ENCODE results near the gene TMEM191C. TPM values are rescaled to one million over a fixed set of nuclear protein-coding genes. Genes with fewer than 3 reads are reported as not detected.

Gene TMEM191C
- total RNA-seq, 1 donor from 2014 or later, result 1.5 TPM

Other genes starting within 250 kb of the TMEM191C start
- not detected for gene RIMBP3B, start 83.6 kb upstream of the TMEM191C start, total RNA-seq
- gene HIC2, start 50.0 kb upstream of the TMEM191C start, total RNA-seq, result 1.5 TPM
- gene RIMBP3C, start 84.1 kb downstream of the TMEM191C start, total RNA-seq, result 0.08 TPM
- gene UBE2L3, start 100.3 kb downstream of the TMEM191C start, total RNA-seq, result 54.5 TPM
- 4.5 TPM for gene YDJC, start 162.6 kb downstream of the TMEM191C start, total RNA-seq
- 0.11 TPM for gene CCDC116, start 165.4 kb downstream of the TMEM191C start, total RNA-seq
- gene SDF2L1, start 174.9 kb downstream of the TMEM191C start, total RNA-seq, result 18.3 TPM
- gene PPIL2, start 198.6 kb downstream of the TMEM191C start, total RNA-seq, result 27.1 TPM